NB4 (cell line): ENCODE results near the gene TMEM238.

ENCODE experiments used
- POLR2A ChIP-seq: IDR thresholded peaks from 2 replicates; pipeline ENCODE4 v1.6.1; 2011; ENCODE audit warnings: mild to moderate bottlenecking; ENCODE audit not compliant: insufficient read length; ENCODE audit errors: extremely low read depth
- TF ChIP-seq, protein P1 (sequence below): IDR thresholded peaks from one replicate; pipeline ENCODE4 v1.5.1; 2012; ENCODE audit warnings: low read depth, low read length
- TF ChIP-seq, protein P2 (sequence below): IDR thresholded peaks from 2 replicates; pipeline ENCODE4 v1.6.1; 2011; ENCODE audit warnings: low read depth, low read length

DNA sequence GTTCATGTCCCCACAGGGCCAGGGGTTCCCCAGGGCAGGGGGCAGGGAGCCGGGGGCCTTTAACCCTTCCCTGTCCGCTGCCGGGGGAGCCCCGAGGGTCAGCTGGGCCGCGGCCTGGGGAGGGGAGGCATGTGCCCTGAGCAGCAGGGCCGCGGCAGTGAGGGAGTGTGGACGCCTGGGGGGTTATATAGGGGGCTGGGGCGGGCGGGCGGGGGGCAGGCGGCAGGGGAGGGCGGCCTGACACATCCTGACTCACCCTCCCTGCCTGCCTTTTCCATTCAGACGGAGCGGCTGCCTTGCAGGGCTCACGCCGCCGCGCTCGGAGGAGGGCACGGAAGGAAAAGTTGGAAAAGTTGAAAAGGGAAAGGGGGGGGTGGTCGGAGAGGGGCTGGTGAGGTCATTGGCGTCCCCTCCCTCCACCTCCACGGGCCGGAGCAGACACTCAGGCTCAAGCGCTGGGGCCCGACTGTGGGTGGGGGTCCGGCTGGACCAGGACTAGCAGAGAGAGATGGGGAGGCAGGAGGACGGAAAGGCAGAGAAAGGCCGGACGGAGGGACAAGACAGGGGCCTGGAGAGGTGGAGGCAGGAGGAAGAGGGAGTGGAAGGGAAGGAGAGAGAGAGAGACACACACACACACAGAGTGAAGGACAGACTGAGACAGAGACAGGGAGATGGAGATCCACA, 13.6 kb downstream of the TMEM238 start, which contains the start of gene IL11:
- TF ChIP-seq POLR2A = no peak
- TF ChIP-seq, protein P1, sequence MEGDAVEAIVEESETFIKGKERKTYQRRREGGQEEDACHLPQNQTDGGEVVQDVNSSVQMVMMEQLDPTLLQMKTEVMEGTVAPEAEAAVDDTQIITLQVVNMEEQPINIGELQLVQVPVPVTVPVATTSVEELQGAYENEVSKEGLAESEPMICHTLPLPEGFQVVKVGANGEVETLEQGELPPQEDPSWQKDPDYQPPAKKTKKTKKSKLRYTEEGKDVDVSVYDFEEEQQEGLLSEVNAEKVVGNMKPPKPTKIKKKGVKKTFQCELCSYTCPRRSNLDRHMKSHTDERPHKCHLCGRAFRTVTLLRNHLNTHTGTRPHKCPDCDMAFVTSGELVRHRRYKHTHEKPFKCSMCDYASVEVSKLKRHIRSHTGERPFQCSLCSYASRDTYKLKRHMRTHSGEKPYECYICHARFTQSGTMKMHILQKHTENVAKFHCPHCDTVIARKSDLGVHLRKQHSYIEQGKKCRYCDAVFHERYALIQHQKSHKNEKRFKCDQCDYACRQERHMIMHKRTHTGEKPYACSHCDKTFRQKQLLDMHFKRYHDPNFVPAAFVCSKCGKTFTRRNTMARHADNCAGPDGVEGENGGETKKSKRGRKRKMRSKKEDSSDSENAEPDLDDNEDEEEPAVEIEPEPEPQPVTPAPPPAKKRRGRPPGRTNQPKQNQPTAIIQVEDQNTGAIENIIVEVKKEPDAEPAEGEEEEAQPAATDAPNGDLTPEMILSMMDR = no peak
- TF ChIP-seq, protein P2, sequence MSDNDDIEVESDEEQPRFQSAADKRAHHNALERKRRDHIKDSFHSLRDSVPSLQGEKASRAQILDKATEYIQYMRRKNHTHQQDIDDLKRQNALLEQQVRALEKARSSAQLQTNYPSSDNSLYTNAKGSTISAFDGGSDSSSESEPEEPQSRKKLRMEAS = no peak
